WTC11 (cell line): ENCODE data around the gene PHKB. TPM values are rescaled to one million over a fixed set of nuclear protein-coding genes. Genes with fewer than 3 reads are reported as not detected.
A peak's percentile ranks its signal among the peaks of the same experiment; 100 is the strongest.

ENCODE experiments used
- ATAC-seq: fragments of 200-7000 bp; cut with Tn5 transposase; 2 replicates; pipeline ENCODE4 v1.10.0; 2021; ENCODE audit warnings: mild to moderate bottlenecking, moderate library complexity
- CTCF ChIA-PET: fragments of 300-600 bp; sonication (Branson Sonifier 250); formaldehyde crosslinking; loops from one replicate; lab custom pipeline; 2021; ENCODE audit warnings: antibody characterized with exemption; lab: Charles Lee
- POLR2A ChIA-PET: fragments of 350-600 bp; sonication (Branson Sonifier 250); formaldehyde crosslinking; loops from one replicate; lab custom pipeline; 2021; ENCODE audit warnings: antibody characterized with exemption; lab: Charles Lee
- DNase-seq: peaks from one replicate; pipeline ENCODE4 v3.0.0; 2021; ENCODE audit warnings: low spot score
- H3K27ac Mint-ChIP-seq: 2 replicates; pipeline ENCODE4 v1.8.0; 2021; ENCODE audit warnings: mixed read lengths
- H3K27me3 Mint-ChIP-seq: 2 replicates; pipeline ENCODE4 v1.8.0; 2021; ENCODE audit warnings: low read depth, mild to moderate bottlenecking, moderate library complexity, mixed read lengths
- H3K36me3 Mint-ChIP-seq: 2 replicates; pipeline ENCODE4 v1.8.0; 2021; ENCODE audit warnings: mixed read lengths
- H3K4me1 Mint-ChIP-seq: 2 replicates; pipeline ENCODE4 v1.8.0; 2022; ENCODE audit warnings: mixed read lengths
- H3K4me3 Mint-ChIP-seq: 2 replicates; pipeline ENCODE4 v1.8.0; 2021; ENCODE audit warnings: mild to moderate bottlenecking, moderate library complexity, mixed read lengths
- H3K9me3 Mint-ChIP-seq: 2 replicates; pipeline ENCODE4 v1.8.0; 2021; ENCODE audit warnings: mixed read lengths
- CREB1 ChIP-seq: sonication (generic); formaldehyde crosslinking; IDR thresholded peaks from 2 replicates; pipeline ENCODE4 v1.8.0; 2023; ENCODE audit warnings: mild to moderate bottlenecking, missing genetic modification reagents
- EMX1 ChIP-seq: fragments of 250-450 bp; sonication (Bioruptor Pico); IDR thresholded peaks from 2 replicates; pipeline ENCODE4 v1.8.0; 2021; ENCODE audit warnings: mild to moderate bottlenecking
- NFYB ChIP-seq: sonication (generic); formaldehyde crosslinking; conservative IDR thresholded peaks from 2 replicates; pipeline ENCODE4 v1.8.0; 2022; ENCODE audit warnings: low read depth, missing genetic modification reagents
- RORB ChIP-seq: fragments of 250-450 bp; sonication (Bioruptor Pico); IDR thresholded peaks from 2 replicates; pipeline ENCODE4 v1.9.0; 2021; ENCODE audit warnings: mild to moderate bottlenecking
- ZNF396 ChIP-seq: fragments of 250-450 bp; sonication (Bioruptor Pico); IDR thresholded peaks from 2 replicates; pipeline ENCODE4 v1.8.0; 2021; ENCODE audit warnings: mild to moderate bottlenecking, moderate library complexity, borderline replicate concordance
- ZNF416 ChIP-seq: fragments of 250-450 bp; sonication (Bioruptor Pico); IDR thresholded peaks from 2 replicates; pipeline ENCODE4 v1.9.0; 2021; ENCODE audit warnings: mild to moderate bottlenecking, inconsistent platforms
- total RNA-seq: library from RNA; stranded (reverse); gene quantifications from 3 replicates; pipeline ENCODE4 v1.2.3, GENCODE V29; 2021
- TF ChIP-seq, protein P1 (sequence below): fragments of 250-450 bp; sonication (Bioruptor Pico); conservative IDR thresholded peaks from 2 replicates; pipeline ENCODE4 v1.9.0; 2021; ENCODE audit warnings: mild to moderate bottlenecking
- TF ChIP-seq, protein P2 (sequence below): sonication (generic); formaldehyde crosslinking; IDR thresholded peaks from 2 replicates; pipeline ENCODE4 v1.8.0; 2022; ENCODE audit warnings: mild to moderate bottlenecking, missing genetic modification reagents
- TF ChIP-seq, protein P3 (sequence below): sonication (generic); formaldehyde crosslinking; IDR thresholded peaks from 2 replicates; pipeline ENCODE4 v1.8.1; 2023; ENCODE audit warnings: mild to moderate bottlenecking, missing genetic modification reagents, borderline replicate concordance
- TF ChIP-seq, protein P4 (sequence below): fragments of 200-600 bp; IDR thresholded peaks from 2 replicates; pipeline ENCODE4 v1.8.0; 2022; ENCODE audit warnings: antibody characterized with exemption

PHKB gene
- total RNA-seq, 1 experiment from 2014 or later: 43.9 TPM

DNA sequence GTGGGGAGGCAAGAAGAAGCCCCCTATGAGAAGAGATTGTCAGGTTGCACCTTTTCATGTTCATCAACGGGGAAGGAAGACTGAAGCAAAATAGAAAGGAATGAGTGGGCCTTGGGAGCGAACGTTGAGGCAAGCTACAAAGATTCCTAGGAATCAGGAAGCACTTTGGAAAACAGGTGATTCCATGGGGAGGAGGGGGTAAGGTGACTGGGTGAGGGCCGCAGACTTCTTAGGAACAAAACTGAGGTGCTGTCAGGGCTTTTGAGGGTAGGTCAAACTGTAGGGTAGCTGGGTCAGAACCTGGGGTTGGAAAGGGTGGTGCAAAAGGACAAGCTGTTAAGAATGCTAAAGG lies 796 bp upstream of the PHKB start:
- DNase-seq (no peak), ATAC-seq (peak; percentile 5; the same call in 1 of the 2 replicates)
- CTCF ChIA-PET: interaction anchor here (0.9 to 3.8 kb wide), 4 partner anchors 316 to 705 kb away, joined by 3 to 16 read pairs (median 13); partner anchors contain the start of gene NETO2
- POLR2A ChIA-PET: interaction anchor here (0.6 kb wide), 1 partner anchor 9 kb away, joined by 3 read pairs; no protein-coding TSS in a partner anchor
- peaks cover 34% of the 10 kb centered on the region for H3K4me1 Mint-ChIP-seq
- no peak for TF ChIP-seq EMX1 (CRISPR knock-in tag)
- TF ChIP-seq CREB1 (CRISPR knock-in tag): no peak
- TF ChIP-seq RORB: no peak
- no peak for TF ChIP-seq ZNF416 (CRISPR knock-in tag)
- no peaks in the 10 kb centered on the region for H3K9me3 Mint-ChIP-seq
- H3K27ac Mint-ChIP-seq: peak overlapping the region; percentile 99
- peak overlapping the region; percentile 99 for H3K4me3 Mint-ChIP-seq
- no peaks in the 10 kb centered on the region for H3K27me3 Mint-ChIP-seq
- H3K36me3 Mint-ChIP-seq: peaks cover 9% of the 10 kb centered on the region

DNA sequence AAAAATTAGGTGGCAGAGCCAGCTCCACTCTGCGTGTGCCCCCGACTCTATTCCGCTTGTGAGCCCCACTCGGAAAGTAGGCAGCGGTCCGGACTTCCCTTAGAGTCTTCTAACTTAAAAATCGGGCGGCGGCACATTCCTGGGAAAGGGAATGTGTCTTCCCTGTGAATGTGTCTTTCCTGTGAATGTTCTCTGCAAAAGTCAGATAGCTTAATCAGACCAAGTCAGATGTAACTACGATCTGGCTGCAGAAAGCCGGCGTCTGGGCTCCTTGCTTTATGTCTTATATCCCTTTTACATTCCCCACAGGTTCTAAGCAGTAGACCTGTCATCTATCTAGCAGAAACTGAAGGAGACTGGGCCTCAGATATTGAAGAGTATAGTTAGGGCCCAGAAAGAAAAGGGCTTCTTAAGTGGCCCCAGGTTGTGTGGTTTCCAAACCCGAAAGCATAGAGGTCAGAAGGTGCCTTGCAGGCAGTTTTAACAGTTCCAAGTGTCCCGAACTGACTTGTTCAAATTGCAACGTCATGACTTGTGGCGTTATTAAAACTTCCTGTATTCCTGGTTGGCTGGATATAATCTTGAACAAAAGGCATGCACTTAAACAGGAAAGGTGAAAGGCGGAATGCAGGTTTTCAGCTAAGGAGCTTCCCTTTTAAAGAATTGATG lies 601 bp downstream of the PHKB start:
- H3K27me3 Mint-ChIP-seq: no peaks in the 10 kb centered on the region
- peaks cover 9% of the 10 kb centered on the region for H3K36me3 Mint-ChIP-seq
- H3K9me3 Mint-ChIP-seq: no peaks in the 10 kb centered on the region
- DNase-seq: no peak
- TF ChIP-seq, protein P1, sequence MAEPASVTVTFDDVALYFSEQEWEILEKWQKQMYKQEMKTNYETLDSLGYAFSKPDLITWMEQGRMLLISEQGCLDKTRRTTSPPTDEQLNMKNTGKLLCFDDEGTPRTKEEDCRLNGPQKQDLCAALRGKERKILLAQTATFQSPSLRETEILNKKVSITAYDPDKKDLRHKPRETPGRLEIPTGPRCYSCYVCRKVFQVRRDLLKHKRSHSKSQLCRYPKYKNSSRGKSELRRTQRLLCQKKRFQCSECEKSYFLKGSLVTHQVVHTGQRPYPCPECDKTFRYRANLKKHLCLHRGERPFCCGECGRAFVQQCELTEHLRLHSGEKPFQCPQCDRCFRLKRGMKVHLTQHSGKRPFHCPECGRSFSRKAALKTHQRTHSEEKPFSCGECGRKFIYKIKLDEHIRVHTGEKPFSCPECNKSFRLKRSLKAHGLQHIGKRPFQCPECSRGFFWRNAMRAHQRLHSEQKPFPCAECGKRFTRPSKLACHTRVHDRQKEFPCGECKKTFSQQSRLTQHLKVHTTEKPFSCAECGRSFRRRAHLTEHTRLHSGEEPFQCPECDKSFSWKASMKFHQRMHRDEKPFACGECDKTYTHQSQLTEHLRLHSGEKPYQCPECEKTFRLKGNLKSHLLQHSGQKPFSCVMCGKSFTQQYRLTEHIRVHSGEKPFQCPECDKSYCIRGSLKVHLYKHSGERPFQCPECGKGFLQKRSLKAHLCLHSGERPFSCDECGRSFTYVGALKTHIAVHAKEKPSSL: no peak
- TF ChIP-seq, protein P2, sequence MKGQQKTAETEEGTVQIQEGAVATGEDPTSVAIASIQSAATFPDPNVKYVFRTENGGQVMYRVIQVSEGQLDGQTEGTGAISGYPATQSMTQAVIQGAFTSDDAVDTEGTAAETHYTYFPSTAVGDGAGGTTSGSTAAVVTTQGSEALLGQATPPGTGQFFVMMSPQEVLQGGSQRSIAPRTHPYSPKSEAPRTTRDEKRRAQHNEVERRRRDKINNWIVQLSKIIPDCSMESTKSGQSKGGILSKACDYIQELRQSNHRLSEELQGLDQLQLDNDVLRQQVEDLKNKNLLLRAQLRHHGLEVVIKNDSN (CRISPR knock-in tag): 0 out of 2 replicates have a peak, but pooled peaks have one; percentile 5
- TF ChIP-seq NFYB (CRISPR knock-in tag): no peak
- TF ChIP-seq CREB1 (CRISPR knock-in tag): no peak
- TF ChIP-seq, protein P3, sequence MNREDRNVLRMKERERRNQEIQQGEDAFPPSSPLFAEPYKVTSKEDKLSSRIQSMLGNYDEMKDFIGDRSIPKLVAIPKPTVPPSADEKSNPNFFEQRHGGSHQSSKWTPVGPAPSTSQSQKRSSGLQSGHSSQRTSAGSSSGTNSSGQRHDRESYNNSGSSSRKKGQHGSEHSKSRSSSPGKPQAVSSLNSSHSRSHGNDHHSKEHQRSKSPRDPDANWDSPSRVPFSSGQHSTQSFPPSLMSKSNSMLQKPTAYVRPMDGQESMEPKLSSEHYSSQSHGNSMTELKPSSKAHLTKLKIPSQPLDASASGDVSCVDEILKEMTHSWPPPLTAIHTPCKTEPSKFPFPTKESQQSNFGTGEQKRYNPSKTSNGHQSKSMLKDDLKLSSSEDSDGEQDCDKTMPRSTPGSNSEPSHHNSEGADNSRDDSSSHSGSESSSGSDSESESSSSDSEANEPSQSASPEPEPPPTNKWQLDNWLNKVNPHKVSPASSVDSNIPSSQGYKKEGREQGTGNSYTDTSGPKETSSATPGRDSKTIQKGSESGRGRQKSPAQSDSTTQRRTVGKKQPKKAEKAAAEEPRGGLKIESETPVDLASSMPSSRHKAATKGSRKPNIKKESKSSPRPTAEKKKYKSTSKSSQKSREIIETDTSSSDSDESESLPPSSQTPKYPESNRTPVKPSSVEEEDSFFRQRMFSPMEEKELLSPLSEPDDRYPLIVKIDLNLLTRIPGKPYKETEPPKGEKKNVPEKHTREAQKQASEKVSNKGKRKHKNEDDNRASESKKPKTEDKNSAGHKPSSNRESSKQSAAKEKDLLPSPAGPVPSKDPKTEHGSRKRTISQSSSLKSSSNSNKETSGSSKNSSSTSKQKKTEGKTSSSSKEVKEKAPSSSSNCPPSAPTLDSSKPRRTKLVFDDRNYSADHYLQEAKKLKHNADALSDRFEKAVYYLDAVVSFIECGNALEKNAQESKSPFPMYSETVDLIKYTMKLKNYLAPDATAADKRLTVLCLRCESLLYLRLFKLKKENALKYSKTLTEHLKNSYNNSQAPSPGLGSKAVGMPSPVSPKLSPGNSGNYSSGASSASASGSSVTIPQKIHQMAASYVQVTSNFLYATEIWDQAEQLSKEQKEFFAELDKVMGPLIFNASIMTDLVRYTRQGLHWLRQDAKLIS (CRISPR knock-in tag): no peak
- TF ChIP-seq, all 79 proteins: peak for 1
- ChIA-PET POLR2A (interaction anchor here (0.7 kb wide), 1 partner anchor 201 kb away, joined by 3 read pairs; no protein-coding TSS in a partner anchor), CTCF (interaction anchor here (0.7 to 3.8 kb wide), 9 partner anchors 9 to 703 kb away, joined by 3 to 16 read pairs (median 4); partner anchors contain the start of gene NETO2)
- H3K27ac Mint-ChIP-seq: peak overlapping the region; percentile 95
- H3K4me3 Mint-ChIP-seq: peak overlapping the region; percentile 99
- ATAC-seq: peak; percentile 11
- peaks cover 34% of the 10 kb centered on the region for H3K4me1 Mint-ChIP-seq

DNA sequence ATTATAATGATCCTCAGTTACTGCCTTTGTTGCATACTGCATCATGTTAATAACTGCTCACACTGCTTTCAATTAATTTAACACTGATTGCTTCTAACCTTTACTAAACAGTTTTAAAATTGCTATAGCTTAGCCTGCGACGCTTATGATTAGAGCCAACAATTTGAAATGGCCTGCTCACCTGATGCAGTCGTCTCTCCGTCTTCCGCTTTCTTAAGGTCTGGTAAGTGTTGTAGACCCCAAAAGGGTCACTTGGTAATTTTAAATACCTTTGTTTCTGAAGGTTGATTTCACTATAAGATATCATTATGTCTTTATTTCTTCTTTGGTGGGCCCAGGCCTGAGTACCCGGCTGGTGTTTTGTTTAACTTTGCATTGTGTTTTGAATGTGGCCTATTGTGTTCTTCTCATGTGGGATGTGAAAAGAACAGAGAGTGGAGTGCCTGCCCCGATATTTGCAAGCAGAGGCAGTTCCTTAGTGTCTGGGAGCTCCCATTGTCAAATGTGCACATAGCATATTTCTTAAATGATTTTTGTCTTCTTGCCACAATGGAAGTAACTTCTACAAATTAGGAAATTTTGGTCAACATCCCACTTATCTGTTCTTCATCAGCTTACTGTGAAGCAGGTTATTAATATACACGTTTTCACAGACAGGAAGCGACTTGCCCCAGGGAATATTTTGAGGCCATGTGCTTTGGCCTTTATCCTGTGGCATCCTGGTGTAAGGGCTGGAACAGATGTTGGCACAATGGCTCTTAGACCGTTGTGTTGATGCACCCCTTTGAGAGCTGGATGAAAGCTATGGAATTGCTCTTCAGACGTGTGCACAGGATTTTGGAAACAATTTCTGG lies 2.9 kb downstream of the PHKB start:
- CTCF ChIA-PET: interaction anchor here (1.3 kb wide), 1 partner anchor 322 kb away, joined by 4 read pairs; no protein-coding TSS in a partner anchor
- Mint-ChIP-seq H3K4me1 (peaks cover 38% of the 10 kb centered on the region), H3K27ac (peak overlapping the region; percentile 34; the same call in 1 of the 2 replicates), H3K4me3 (no peak overlapping the region; the same call in 1 of the 2 replicates), H3K27me3 (no peaks in the 10 kb centered on the region), H3K9me3 (no peaks in the 10 kb centered on the region), H3K36me3 (no peaks in the 10 kb centered on the region)
- POLR2A ChIA-PET: no interaction called here
- ATAC-seq: no peak
- TF ChIP-seq, protein P4, sequence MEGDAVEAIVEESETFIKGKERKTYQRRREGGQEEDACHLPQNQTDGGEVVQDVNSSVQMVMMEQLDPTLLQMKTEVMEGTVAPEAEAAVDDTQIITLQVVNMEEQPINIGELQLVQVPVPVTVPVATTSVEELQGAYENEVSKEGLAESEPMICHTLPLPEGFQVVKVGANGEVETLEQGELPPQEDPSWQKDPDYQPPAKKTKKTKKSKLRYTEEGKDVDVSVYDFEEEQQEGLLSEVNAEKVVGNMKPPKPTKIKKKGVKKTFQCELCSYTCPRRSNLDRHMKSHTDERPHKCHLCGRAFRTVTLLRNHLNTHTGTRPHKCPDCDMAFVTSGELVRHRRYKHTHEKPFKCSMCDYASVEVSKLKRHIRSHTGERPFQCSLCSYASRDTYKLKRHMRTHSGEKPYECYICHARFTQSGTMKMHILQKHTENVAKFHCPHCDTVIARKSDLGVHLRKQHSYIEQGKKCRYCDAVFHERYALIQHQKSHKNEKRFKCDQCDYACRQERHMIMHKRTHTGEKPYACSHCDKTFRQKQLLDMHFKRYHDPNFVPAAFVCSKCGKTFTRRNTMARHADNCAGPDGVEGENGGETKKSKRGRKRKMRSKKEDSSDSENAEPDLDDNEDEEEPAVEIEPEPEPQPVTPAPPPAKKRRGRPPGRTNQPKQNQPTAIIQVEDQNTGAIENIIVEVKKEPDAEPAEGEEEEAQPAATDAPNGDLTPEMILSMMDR: no peak
- TF ChIP-seq ZNF396 (CRISPR knock-in tag): no peak
- no peak for DNase-seq
